ENCODE results near the gene FAM118B. TPM values are rescaled to one million over a fixed set of nuclear protein-coding genes. Genes with fewer than 3 reads are reported as not detected.
A peak's percentile ranks its signal among the peaks of the same experiment; 100 is the strongest.

The FAM118B gene
- total and polyA plus RNA-seq, 2 of the 4 experiments (the other 2 are of a cell fraction), result 20.0 to 27.2 TPM

DNA sequence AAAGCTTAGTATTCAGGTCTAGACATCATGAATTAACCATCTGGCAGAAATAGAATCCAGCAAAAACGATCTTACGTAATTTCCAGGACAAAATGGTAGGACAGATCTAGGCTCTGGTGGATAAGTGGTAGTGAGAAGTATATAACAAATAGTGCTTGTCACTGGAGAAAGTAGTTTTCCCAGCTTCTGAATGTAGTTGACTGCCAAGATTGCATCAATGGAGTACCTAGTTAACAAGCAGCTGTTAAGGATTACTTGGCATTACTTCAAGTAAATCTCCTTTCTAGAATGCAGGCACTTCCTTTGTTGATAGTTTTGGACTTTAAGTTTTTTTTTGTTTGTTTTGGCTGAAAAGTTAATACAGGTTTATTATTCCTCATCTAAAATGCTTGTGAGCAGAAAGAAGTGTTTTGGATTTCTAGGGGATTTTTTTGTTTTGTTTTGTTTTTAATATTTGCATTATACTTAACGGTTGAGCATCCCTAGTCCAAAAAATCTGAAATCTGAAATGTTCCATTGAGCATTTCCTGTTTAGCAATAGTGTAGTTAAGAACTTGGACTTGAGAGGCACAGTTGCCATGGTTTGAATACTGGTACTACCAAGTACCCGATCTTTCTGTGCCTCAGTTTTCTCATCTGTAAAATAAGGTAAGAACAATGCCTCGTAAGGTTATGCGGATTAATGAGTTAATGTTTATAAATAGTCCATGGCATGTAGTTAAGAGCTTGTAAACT lies 20.3 kb downstream of the FAM118B start:
- POLR2A ChIA-PET (ENCODE audit: unreplicated experiment), result no interaction called here
- H3K27me3 ChIP-seq (ENCODE audit: control insufficient read depth, insufficient read depth, low read length), result no peaks in the 10 kb centered on the region
- dilution Hi-C loops (cut with HindIII; ENCODE audit: low sequenced_read_pairs, unreplicated experiment) (no loop called here), intact Hi-C loops (cut with micrococcal nuclease) (no loop called here), in situ Hi-C loops (cut with MboI; ENCODE audit: low sequenced_read_pairs) (no loop called here)
- DNase-seq, result peak; percentile 66
- H3K14ac ChIP-seq (replicated peaks; ENCODE audit: low read depth, low read length), result no peak overlapping the region
- H2AK9ac ChIP-seq (replicated peaks; ENCODE audit: low read depth, low read length, poor library complexity), result no peak overlapping the region
- no peak overlapping the region for H4K91ac ChIP-seq (ENCODE audit: insufficient read depth, low read depth, low read length)
- peaks cover 1% of the 10 kb centered on the region; the same call in 1 of the 2 replicates for H3K4me1 ChIP-seq (ENCODE audit: control insufficient read depth, insufficient read depth, low read length)
- no TSS peak for BruUV-seq (replicated peaks)
- H2BK20ac ChIP-seq (ENCODE audit: low read depth, low read length), result no peak overlapping the region
- H3K4ac ChIP-seq (ENCODE audit: low read depth, low read length), result no peak overlapping the region
- H2BK120ac ChIP-seq (ENCODE audit: low read depth, low read length), result no peak overlapping the region
- no peaks in the 10 kb centered on the region for H3K9me3 ChIP-seq (ENCODE audit: control insufficient read depth, insufficient read depth, low read length)
- H3K9me1 ChIP-seq (ENCODE audit: insufficient read depth, low read length), result no peaks in the 10 kb centered on the region
- H3K79me1 ChIP-seq (ENCODE audit: low read depth in 1 of 2, low read length in 2 of 2), result peaks cover 16 to 36% of the 10 kb centered on the region in 2 experiments
- CTCF ChIA-PET, result interaction anchor here (0.7 kb wide), 1 partner anchor 14 kb away, joined by 3 read pairs; no protein-coding TSS in a partner anchor
- H3K27ac ChIP-seq (ENCODE audit: insufficient read depth, low read length), result no peak overlapping the region
- H4K20me1 ChIP-seq (ENCODE audit: insufficient read depth, low read length), result peaks cover 13% of the 10 kb centered on the region; the same call in 1 of the 2 replicates
- H3K4me3 ChIP-seq (ENCODE audit: insufficient read depth, low read depth, low read length), result no peak overlapping the region
- ATAC-seq (ENCODE audit: low read depth), result peak; percentile 19; the same call in 1 of the 2 replicates
- H2AK5ac ChIP-seq (ENCODE audit: low read depth, low read length), result no peak overlapping the region
- H3K56ac ChIP-seq (ENCODE audit: extremely low read depth, insufficient read depth, low read length), result no peak overlapping the region
- no peak overlapping the region for H3K4me2 ChIP-seq (ENCODE audit: low read depth, low read length)
- no peak overlapping the region for H3K9ac ChIP-seq (ENCODE audit: low read depth, low read length)
- H3K36me3 ChIP-seq (ENCODE audit: control insufficient read depth, insufficient read depth, low read length), result peaks cover 2% of the 10 kb centered on the region; the same call in 1 of the 2 replicates
- TF ChIP-seq, protein P1, sequence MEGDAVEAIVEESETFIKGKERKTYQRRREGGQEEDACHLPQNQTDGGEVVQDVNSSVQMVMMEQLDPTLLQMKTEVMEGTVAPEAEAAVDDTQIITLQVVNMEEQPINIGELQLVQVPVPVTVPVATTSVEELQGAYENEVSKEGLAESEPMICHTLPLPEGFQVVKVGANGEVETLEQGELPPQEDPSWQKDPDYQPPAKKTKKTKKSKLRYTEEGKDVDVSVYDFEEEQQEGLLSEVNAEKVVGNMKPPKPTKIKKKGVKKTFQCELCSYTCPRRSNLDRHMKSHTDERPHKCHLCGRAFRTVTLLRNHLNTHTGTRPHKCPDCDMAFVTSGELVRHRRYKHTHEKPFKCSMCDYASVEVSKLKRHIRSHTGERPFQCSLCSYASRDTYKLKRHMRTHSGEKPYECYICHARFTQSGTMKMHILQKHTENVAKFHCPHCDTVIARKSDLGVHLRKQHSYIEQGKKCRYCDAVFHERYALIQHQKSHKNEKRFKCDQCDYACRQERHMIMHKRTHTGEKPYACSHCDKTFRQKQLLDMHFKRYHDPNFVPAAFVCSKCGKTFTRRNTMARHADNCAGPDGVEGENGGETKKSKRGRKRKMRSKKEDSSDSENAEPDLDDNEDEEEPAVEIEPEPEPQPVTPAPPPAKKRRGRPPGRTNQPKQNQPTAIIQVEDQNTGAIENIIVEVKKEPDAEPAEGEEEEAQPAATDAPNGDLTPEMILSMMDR (conservative IDR thresholded peaks at IDR 0.05; ENCODE audit: low read depth, low read length), result no peak
- TF ChIP-seq POLR2A (IDR thresholded peaks at IDR 0.05; ENCODE audit: low read depth, low read length), result no peak
- 0 out of 2 replicates have a peak, but pooled peaks have one; percentile 3 for TF ChIP-seq CEBPB (IDR thresholded peaks at IDR 0.05; ENCODE audit: low read depth, low read length)
- TF ChIP-seq NFE2L2 (IDR thresholded peaks at IDR 0.05; ENCODE audit: low read depth, low read length), result no peak
- TF ChIP-seq MAZ (IDR thresholded peaks at IDR 0.05; ENCODE audit: borderline replicate concordance, low read depth, low read length), result no peak
- H4K8ac ChIP-seq (ENCODE audit: low read depth in 2 of 2, low read length in 2 of 2), result no peak overlapping the region
- no peak overlapping the region for H3K23ac ChIP-seq (ENCODE audit: low read depth, low read length)
- WGBS, 2 experiments (ENCODE audit: extremely low coverage in 2 of 2, insufficient read length in 1 of 2), result 40% methylated on average over 1 of the region's 6 CpGs; no CpG with 5 or more reads in 1 of the 2 experiments
- H2BK15ac ChIP-seq (ENCODE audit: low read depth, low read length), result no peak overlapping the region
- H3K18ac ChIP-seq (ENCODE audit: low read depth, low read length), result no peak overlapping the region
- no peak overlapping the region for H4K5ac ChIP-seq (ENCODE audit: low read depth, low read length)
- H2AFZ ChIP-seq (replicated peaks; ENCODE audit: low read length, poor library complexity), result no peak overlapping the region
- H2BK5ac ChIP-seq (ENCODE audit: low read depth, low read length, poor library complexity, severe bottlenecking), result no peak overlapping the region
